DOHH2 (cell line): ENCODE data around the gene SERTAD4.

Experiments
- EZH2phosphoT487 ChIP-seq: fragments of 200-600 bp; sonication (generic); IDR thresholded peaks from 2 replicates; pipeline ENCODE4 v1.6.1; 2017; ENCODE audit warnings: borderline replicate concordance, mild to moderate bottlenecking, antibody characterized with exemption, low read length, moderate library complexity, mixed read lengths
- TF ChIP-seq, protein P1 (sequence below): fragments of 200-600 bp; sonication (generic); IDR thresholded peaks from one replicate; pipeline ENCODE4 v1.5.1; 2014; ENCODE audit warnings: antibody characterized with exemption, mild to moderate bottlenecking, low read depth, low read length; ENCODE audit not compliant: poor library complexity, severe bottlenecking

GRCh38 chr1:210250665-210250997 lies 18.0 kb downstream of the SERTAD4 start:
- TF ChIP-seq, protein P1, sequence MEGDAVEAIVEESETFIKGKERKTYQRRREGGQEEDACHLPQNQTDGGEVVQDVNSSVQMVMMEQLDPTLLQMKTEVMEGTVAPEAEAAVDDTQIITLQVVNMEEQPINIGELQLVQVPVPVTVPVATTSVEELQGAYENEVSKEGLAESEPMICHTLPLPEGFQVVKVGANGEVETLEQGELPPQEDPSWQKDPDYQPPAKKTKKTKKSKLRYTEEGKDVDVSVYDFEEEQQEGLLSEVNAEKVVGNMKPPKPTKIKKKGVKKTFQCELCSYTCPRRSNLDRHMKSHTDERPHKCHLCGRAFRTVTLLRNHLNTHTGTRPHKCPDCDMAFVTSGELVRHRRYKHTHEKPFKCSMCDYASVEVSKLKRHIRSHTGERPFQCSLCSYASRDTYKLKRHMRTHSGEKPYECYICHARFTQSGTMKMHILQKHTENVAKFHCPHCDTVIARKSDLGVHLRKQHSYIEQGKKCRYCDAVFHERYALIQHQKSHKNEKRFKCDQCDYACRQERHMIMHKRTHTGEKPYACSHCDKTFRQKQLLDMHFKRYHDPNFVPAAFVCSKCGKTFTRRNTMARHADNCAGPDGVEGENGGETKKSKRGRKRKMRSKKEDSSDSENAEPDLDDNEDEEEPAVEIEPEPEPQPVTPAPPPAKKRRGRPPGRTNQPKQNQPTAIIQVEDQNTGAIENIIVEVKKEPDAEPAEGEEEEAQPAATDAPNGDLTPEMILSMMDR = no peak
- TF ChIP-seq EZH2phosphoT487 = no peak
